Gastrocnemius medialis (tissue), 4 donors: ENCODE data around the gene LGALS3BP.

ENCODE experiments used
- POLR2A ChIP-seq, 2 donors: fragments of 450-650 bp; IDR thresholded peaks; one replicate each; pipeline ENCODE4 v1.6.1; 2017; ENCODE audit warnings: antibody characterized with exemption in 2 of 2, mild to moderate bottlenecking in 2 of 2, moderate library complexity in 2 of 2
- TF ChIP-seq, protein P1 (sequence below), 5 experiments: fragments of 450-650 bp in 3 of 5; fragments of 200-600 bp in 2 of 5; sonication (generic) in 2 of 5; IDR thresholded peaks in 4 of 5; conservative IDR thresholded peaks in 1 of 5; 1 replicate in 4 of 5; 2 replicates in 1 of 5; pipeline ENCODE4 v1.5.1; 2016 to 2019; ENCODE audit warnings: antibody characterized with exemption in 5 of 5, mild to moderate bottlenecking in 3 of 5, moderate library complexity in 3 of 5

GRCh38 chr17:78995761-78996451 lies 16.2 kb upstream of the LGALS3BP start:
- TF ChIP-seq POLR2A (IDR thresholded peaks at IDR 0.05): no peak
- TF ChIP-seq, protein P1, sequence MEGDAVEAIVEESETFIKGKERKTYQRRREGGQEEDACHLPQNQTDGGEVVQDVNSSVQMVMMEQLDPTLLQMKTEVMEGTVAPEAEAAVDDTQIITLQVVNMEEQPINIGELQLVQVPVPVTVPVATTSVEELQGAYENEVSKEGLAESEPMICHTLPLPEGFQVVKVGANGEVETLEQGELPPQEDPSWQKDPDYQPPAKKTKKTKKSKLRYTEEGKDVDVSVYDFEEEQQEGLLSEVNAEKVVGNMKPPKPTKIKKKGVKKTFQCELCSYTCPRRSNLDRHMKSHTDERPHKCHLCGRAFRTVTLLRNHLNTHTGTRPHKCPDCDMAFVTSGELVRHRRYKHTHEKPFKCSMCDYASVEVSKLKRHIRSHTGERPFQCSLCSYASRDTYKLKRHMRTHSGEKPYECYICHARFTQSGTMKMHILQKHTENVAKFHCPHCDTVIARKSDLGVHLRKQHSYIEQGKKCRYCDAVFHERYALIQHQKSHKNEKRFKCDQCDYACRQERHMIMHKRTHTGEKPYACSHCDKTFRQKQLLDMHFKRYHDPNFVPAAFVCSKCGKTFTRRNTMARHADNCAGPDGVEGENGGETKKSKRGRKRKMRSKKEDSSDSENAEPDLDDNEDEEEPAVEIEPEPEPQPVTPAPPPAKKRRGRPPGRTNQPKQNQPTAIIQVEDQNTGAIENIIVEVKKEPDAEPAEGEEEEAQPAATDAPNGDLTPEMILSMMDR (IDR thresholded peaks at IDR 0.05 in 4 of 5, conservative IDR thresholded peaks at IDR 0.05 in 1 of 5): no peak
